NCI-H524 treated with DMSO at 0.1 percent for 48 hours (cell line): ENCODE measurements around the gene ZNF878.

Source experiments
- DNase-seq: peaks from one replicate; lab custom pipeline; 2025; lab: John Stamatoyannopoulos, UW

ZNF878 gene

DNA sequence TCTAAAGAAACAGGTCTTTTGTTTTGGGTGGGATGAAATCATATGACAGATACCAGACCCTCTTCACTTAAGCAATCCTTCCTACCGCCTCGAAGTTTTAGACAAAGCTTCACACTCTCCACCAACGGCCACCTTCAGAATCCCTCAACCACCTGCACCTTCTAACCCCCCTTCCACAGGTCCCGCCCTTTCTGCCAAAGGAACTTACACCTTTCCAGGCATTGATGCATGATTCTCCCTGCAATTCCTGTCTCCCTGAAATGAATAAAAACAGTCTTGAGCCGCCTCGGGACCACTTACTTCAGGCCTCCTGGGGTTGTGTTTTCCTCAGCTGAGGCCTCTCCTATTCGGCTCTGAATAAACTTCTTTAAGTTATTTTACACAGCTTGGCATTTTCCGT, 18.1 kb downstream of the ZNF878 start:
- no peak for DNase-seq

- DNase-seq = no peak
Measured at GRCh38 chr19:12034198-12034597, 18.6 kb downstream of the ZNF878 start.

GRCh38 chr19:12015753-12016116, 37.0 kb downstream of the ZNF878 start:
- no peak for DNase-seq

- no peak for DNase-seq
Measured at GRCh38 chr19:12015015-12015752, 37.6 kb downstream of the ZNF878 start.

- DNase-seq = no peak
Measured at GRCh38 chr19:12000152-12000981, 52.4 kb downstream of the ZNF878 start.

GRCh38 chr19:11995174-11995573, 57.6 kb downstream of the ZNF878 start:
- DNase-seq = no peak
